NOMO-1 (cell line): ENCODE measurements around the gene C10orf95.
A peak's percentile ranks its signal among the peaks of the same experiment; 100 is the strongest.
"Not testable (repeated sequence)": the region's sequence is repeated elsewhere in the genome, so short reads cannot be mapped to it uniquely, and the experiment has no call there.

ENCODE experiments used
- DNase-seq, 2 experiments: peaks; one replicate each; lab custom pipeline; 2025; ENCODE audit not compliant: unreplicated experiment in 2 of 2; lab: John Stamatoyannopoulos, UW

Gene C10orf95

GRCh38 chr10:102451105-102451969 is at the start of gene C10orf95:
Gene C10orf95 (minus strand): TSS chr10:102451543. CDS start chr10:102451093, 450 bp downstream.
- DNase-seq, result no peak

GRCh38 chr10:102500686-102501085 is 49.3 kb upstream of the C10orf95 start:
- DNase-seq, result not testable (repeated sequence)

- no peak for DNase-seq
Observed at GRCh38 chr10:102499356-102499755, 48.0 kb upstream of the C10orf95 start.

GRCh38 chr10:102497545-102497944 is 46.2 kb upstream of the C10orf95 start:
- DNase-seq, result no peak

GRCh38 chr10:102493771-102494170 is 42.4 kb upstream of the C10orf95 start:
- no peak for DNase-seq

GRCh38 chr10:102492983-102493382 is 41.6 kb upstream of the C10orf95 start:
- DNase-seq, result no peak

GRCh38 chr10:102492344-102492939 is 41.1 kb upstream of the C10orf95 start:
- no peak for DNase-seq

- no peak for DNase-seq
Observed at GRCh38 chr10:102491136-102491535, 39.8 kb upstream of the C10orf95 start.

- DNase-seq, result no peak
Observed at GRCh38 chr10:102485093-102485784, 33.9 kb upstream of the C10orf95 start.

- no peak for DNase-seq
Observed at GRCh38 chr10:102484021-102484420, 32.7 kb upstream of the C10orf95 start.

GRCh38 chr10:102480396-102480795 is 29.1 kb upstream of the C10orf95 start:
- no peak for DNase-seq

GRCh38 chr10:102479651-102480050 is 28.3 kb upstream of the C10orf95 start:
- DNase-seq, result no peak

- no peak for DNase-seq
Observed at GRCh38 chr10:102476466-102477141, 25.3 kb upstream of the C10orf95 start.

GRCh38 chr10:102475451-102476040 is 24.2 kb upstream of the C10orf95 start:
- DNase-seq, result no peak

GRCh38 chr10:102473445-102474331 is 22.3 kb upstream of the C10orf95 start:
- DNase-seq, result no peak

GRCh38 chr10:102470579-102471546 is 19.5 kb upstream of the C10orf95 start:
- DNase-seq, result no peak

- DNase-seq, result no peak
Observed at GRCh38 chr10:102468683-102469082, 17.3 kb upstream of the C10orf95 start.

GRCh38 chr10:102467971-102468438 is 16.7 kb upstream of the C10orf95 start:
- peak; percentile 86 to 90 for DNase-seq
